GM21381 (cell line): ENCODE results near the gene GRID2.

Experiments
- ATAC-seq: cut with Tn5 transposase; IDR thresholded peaks from one replicate; pipeline ENCODE4 v1.9.1; 2021; ENCODE audit warnings: mild to moderate bottlenecking, moderate library complexity; ENCODE audit not compliant: unreplicated experiment

The GRID2 gene

DNA sequence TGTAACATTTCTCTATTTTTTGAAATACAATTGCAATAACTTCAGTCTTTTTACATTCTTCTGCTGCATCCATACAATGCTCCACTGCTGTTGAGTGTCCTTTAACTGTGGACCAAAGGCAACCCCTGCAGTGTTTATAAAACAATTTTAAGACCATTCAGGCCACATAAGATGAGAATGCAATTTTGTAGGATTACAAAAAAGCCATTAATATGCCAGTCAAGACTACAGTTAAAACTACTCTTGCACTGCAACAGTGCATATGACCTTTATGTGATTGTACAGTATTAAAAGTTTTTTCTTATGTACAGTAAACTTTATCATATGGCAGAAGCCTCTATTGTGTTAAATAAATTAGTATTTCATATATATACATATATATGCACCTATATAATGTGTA is 1469.1 kb downstream of the GRID2 start:
- ATAC-seq, result no peak

DNA sequence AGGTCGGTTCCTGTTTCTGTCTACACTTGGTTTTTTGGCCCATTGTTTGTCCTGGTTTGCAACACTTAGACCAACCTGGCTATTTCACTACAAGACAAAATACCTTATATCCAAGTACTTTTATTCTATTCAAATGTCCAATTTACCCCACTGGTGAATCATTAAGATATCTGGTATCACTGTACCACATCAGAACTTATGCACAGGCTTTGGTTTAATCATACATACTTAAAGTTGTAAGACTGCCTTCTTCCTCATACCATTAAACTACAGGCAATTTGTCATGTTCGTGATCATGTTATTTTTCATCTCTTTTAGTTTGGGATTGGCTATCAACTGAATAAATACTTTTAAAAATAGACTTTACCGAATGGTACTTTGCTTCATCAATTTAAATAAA is 1471.8 kb downstream of the GRID2 start:
- ATAC-seq, result no peak

DNA sequence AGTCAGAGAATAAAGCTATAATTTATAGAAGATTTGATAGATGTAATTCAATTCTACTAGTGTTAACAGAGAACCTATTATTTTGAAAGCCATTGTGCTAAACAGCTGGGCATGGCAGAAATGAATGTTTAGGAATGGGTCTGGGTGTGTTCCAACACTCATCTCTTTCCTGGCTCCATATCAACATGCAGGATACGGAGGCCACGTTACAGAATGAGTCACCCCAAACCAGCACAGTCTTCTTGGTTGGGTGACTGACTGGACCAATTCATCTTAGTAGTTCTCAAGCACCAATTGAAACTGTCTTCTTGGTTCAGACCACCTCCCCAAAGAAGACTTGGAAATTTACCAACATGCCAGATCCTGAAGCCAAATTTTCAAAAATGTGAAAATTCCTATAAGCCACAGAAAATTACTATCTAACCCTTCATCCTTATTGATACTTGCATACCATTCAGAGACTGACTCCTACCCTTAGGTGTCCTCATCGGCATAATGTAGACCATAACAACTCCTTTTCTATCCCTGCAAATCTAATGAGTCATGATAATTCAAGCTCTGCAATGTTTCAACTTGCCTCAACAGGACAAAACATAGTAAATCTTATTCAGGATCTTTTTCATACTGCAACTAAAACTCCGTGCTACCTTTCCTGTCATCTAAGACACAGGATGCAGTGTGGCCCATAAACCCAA is 1472.8 kb downstream of the GRID2 start:
- no peak for ATAC-seq

- no peak for ATAC-seq
Observed at GRCh38 chr4:93777081-93777460, 1473.3 kb downstream of the GRID2 start.

DNA sequence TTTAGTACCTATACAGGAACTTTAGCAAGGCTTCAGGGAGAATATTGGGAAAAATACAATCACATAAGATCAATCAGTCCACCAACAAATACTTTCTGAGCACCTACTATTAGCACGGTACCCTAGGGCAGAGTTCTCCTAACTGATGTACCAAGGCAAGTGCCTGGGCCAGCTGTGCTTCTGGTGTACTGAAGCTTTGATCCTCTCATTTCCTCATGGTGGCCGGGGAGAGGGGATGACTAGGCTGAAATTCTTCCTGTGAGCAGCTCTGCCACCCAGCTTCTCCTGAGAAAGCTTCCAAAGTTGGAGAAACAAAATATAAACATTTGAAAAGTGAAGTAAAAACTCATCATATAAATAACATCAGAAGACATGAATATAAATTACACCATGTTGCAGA is 1475.5 kb downstream of the GRID2 start:
- no peak for ATAC-seq

DNA sequence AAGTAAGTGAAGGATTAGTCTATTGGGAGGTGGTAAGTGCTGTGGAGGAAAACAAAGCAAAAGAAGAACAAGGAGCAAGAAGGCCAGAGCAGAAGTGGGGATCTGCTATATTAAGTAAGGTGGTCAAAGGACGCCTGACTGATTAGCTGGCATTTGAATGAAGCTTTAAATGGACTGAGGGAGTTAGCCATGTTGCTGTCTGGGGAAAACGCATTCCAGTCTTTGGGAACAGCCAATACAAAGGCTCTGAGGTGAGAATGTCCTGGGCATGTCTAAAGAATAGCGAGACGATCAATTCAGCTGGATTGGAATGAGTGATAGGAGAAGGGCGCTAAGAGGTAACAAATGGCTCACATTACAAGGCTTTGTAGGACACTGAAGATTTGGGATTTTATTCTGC is 1476.3 kb downstream of the GRID2 start:
- ATAC-seq, result no peak

DNA sequence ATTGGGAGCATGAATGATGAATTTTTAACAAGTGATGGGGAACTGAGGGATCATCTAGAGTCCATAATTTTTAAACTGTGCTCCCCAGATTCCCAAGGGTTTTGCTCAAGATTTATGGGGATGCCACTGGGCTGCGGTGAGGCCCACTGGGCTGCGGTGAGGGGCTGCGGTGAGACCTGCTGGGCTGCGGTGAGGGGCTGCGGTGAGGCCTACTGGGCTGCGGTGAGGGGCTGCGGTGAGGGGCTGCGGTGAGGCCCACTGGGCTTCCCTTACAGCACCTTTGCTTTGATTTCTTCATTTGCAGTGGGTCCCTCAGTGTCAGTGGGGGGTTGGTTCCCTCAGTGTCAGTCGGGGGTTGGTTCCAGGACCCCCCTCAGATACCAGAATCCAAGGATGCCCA is 1477.4 kb downstream of the GRID2 start:
- ATAC-seq, result no peak

GRCh38 chr4:93786149-93786548 is 1482.4 kb downstream of the GRID2 start:
- ATAC-seq, result no peak

- ATAC-seq, result no peak
Observed at GRCh38 chr4:93788712-93789111, 1484.9 kb downstream of the GRID2 start.

- peak; percentile 84 for ATAC-seq
Observed at GRCh38 chr4:93791570-93792195, 1487.9 kb downstream of the GRID2 start.

- no peak for ATAC-seq
Observed at GRCh38 chr4:93802045-93802444, 1498.3 kb downstream of the GRID2 start.

DNA sequence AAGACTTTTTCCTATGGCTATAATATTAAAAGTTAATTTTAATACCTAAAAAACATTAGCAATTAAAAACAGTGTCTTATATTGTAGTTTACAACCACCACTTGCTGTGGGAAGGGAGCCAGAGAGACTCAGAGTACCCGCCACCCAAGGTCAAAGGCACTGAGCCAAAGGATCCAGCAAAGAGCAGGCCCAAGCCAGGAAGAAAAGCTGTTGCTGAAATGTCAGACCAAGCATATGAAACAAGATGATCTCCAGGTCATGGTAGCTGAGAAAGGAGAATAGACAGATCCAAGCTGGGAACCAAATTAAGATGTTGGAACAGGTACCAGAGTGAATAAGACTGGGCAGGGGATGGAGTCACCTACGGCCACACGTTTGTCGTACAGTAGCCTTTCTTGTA is 1506.0 kb downstream of the GRID2 start:
- no peak for ATAC-seq

- ATAC-seq, result no peak
Observed at GRCh38 chr4:93810340-93810992, 1506.7 kb downstream of the GRID2 start.

DNA sequence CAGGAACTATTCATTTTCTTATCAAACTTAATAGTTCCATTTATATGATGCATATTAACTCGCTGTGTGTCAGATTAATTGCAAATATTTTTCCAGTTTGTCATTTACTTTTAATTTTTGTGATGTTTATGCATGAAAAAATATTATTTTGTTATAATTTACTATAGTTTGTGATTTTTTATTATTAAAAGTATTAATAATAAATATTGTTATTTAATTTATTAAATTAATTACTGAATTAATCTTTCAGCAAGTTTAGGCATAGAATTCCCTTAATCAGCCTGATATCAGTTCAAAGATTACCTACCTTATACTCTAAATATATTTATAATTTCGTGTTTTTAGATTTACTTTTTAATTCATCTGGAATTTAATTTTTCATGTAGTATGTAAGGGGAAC is 1509.3 kb downstream of the GRID2 start:
- ATAC-seq, result no peak

- no peak for ATAC-seq
Observed at GRCh38 chr4:93814141-93814540, 1510.4 kb downstream of the GRID2 start.

DNA sequence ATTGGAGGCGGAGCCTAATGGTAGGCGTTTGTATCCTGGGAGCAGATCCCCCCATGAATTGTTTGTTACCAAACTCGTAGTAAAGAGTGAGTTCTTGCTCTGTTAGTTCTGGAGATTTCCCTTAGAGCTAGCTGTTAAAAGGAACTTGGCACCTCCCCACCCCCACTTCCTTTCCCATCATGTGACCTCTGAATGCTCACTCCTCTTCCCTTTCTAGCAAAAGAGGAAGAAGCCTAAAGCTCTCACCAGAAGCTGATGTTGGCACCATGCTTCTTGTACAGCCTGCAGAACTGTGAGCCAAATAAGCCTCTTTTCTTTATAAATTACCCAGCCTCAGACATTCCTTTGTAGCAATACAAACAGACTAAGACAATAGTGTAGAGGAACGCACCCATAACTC is 1511.0 kb downstream of the GRID2 start:
- no peak for ATAC-seq
